GM23338 (cell line): Measurements from ENCODE around the gene NHSL1. TPM values are rescaled to one million over a fixed set of nuclear protein-coding genes. Genes with fewer than 3 reads are reported as not detected.
A peak's percentile ranks its signal among the peaks of the same experiment; 100 is the strongest.

Source experiments
- ATAC-seq: fragments of 200-7000 bp; cut with Tn5 transposase; 3 replicates; pipeline ENCODE4 v1.9.1; 2020
- DNase-seq: peaks from one replicate; pipeline ENCODE4 v3.0.0-alpha.2; 2015; ENCODE audit warnings: low spot score
- H2AFZ ChIP-seq: fragments of 200-600 bp; sonication (generic); 2 replicates; pipeline ENCODE4 v1.8.0; 2016; ENCODE audit warnings: antibody characterized with exemption, mild to moderate bottlenecking, moderate library complexity
- H3F3A ChIP-seq: fragments of 200-600 bp; sonication (generic); replicated peaks from 2 replicates; pipeline ENCODE4 v1.8.0; 2017; ENCODE audit warnings: antibody characterized with exemption, mixed run types, low read depth
- H3K27ac ChIP-seq: fragments of 200-600 bp; sonication (generic); 2 replicates; pipeline ENCODE4 v1.6.1; 2016; ENCODE audit warnings: low read depth
- H3K27me3 ChIP-seq: fragments of 200-600 bp; sonication (generic); 2 replicates; pipeline ENCODE4 v1.8.0; 2016; ENCODE audit warnings: mild to moderate bottlenecking, mixed run types, moderate library complexity; ENCODE audit not compliant: insufficient read depth
- H3K36me3 ChIP-seq: fragments of 200-600 bp; sonication (generic); 2 replicates; pipeline ENCODE4 v1.8.0; 2016; ENCODE audit warnings: mild to moderate bottlenecking; ENCODE audit not compliant: insufficient read depth
- H3K4me1 ChIP-seq: fragments of 200-600 bp; sonication (generic); 2 replicates; pipeline ENCODE4 v1.8.0; 2016; ENCODE audit warnings: mild to moderate bottlenecking, moderate library complexity; ENCODE audit not compliant: insufficient read depth
- H3K4me2 ChIP-seq: fragments of 200-600 bp; sonication (generic); 2 replicates; pipeline ENCODE4 v1.7.1; 2017; ENCODE audit warnings: mixed run types
- H3K4me3 ChIP-seq: fragments of 200-600 bp; sonication (generic); 2 replicates; pipeline ENCODE4 v1.6.1; 2016; ENCODE audit warnings: mixed run types
- H3K79me2 ChIP-seq: fragments of 200-600 bp; sonication (generic); replicated peaks from 2 replicates; pipeline ENCODE4 v1.8.0; 2017; ENCODE audit warnings: mild to moderate bottlenecking; ENCODE audit not compliant: insufficient read depth
- H3K9me2 ChIP-seq: fragments of 200-600 bp; sonication (generic); 2 replicates; pipeline ENCODE4 v1.8.0; 2017; ENCODE audit not compliant: insufficient read depth
- H4K20me1 ChIP-seq: fragments of 200-600 bp; sonication (generic); replicated peaks from 2 replicates; pipeline ENCODE4 v1.8.0; 2017; ENCODE audit warnings: mild to moderate bottlenecking; ENCODE audit not compliant: insufficient read depth
- H3K27ac Mint-ChIP-seq: 2 replicates; pipeline ENCODE4 v1.8.0; 2020; ENCODE audit warnings: inconsistent platforms, mild to moderate bottlenecking, moderate library complexity, mixed read lengths
- H3K27me3 Mint-ChIP-seq: 3 replicates; pipeline ENCODE4 v1.8.0; 2022; ENCODE audit warnings: low read depth, mild to moderate bottlenecking, moderate library complexity, mixed read lengths, inconsistent platforms; ENCODE audit not compliant: insufficient read depth, poor library complexity
- H3K36me3 Mint-ChIP-seq: 3 replicates; pipeline ENCODE4 v1.8.0; 2021; ENCODE audit warnings: low read depth, mild to moderate bottlenecking, inconsistent platforms, moderate library complexity, mixed read lengths
- H3K4me1 Mint-ChIP-seq: 3 replicates; pipeline ENCODE4 v1.8.0; 2020; ENCODE audit warnings: mild to moderate bottlenecking, inconsistent platforms, mixed read lengths
- H3K4me3 Mint-ChIP-seq: 3 replicates; pipeline ENCODE4 v1.8.0; 2021; ENCODE audit warnings: moderate library complexity, mild to moderate bottlenecking, inconsistent platforms, mixed read lengths
- H3K9me3 Mint-ChIP-seq: 3 replicates; pipeline ENCODE4 v1.8.0; 2020; ENCODE audit warnings: moderate library complexity, mild to moderate bottlenecking, inconsistent platforms, mixed read lengths
- CREB1 ChIP-seq: fragments of 250-450 bp; sonication (Bioruptor Pico); IDR thresholded peaks from 2 replicates; pipeline ENCODE4 v1.5.0; 2020; ENCODE audit warnings: low read depth, mild to moderate bottlenecking, moderate library complexity
- CTCF ChIP-seq, 2 experiments: fragments of 200-600 bp in 1 of 2; sonication (generic) in 1 of 2; conservative IDR thresholded peaks; 2 replicates each; pipeline versions ENCODE4 v1.5.1 to v1.6.1; 2016 to 2017; ENCODE audit warnings: antibody characterized with exemption in 2 of 2, low read depth in 2 of 2, mild to moderate bottlenecking in 2 of 2, moderate library complexity in 1 of 2
- ETS1 ChIP-seq: IDR thresholded peaks from 2 replicates; pipeline ENCODE4 v1.6.1; 2016; ENCODE audit warnings: antibody characterized with exemption
- EZH2 ChIP-seq: fragments of 200-600 bp; sonication (generic); IDR thresholded peaks from one replicate; pipeline ENCODE4 v1.8.0; 2017; ENCODE audit warnings: antibody characterized with exemption, mild to moderate bottlenecking, low read depth; ENCODE audit not compliant: unreplicated experiment
- NANOG ChIP-seq: IDR thresholded peaks from 2 replicates; pipeline ENCODE4 v1.6.1; 2016; ENCODE audit warnings: antibody characterized with exemption, borderline replicate concordance
- POLR2AphosphoS5 ChIP-seq: IDR thresholded peaks from 2 replicates; pipeline ENCODE4 v1.6.1; 2016; ENCODE audit warnings: antibody characterized with exemption, low read depth
- ZNF114 ChIP-seq: fragments of 250-450 bp; sonication (Bioruptor Pico); IDR thresholded peaks from 2 replicates; pipeline ENCODE4 v1.5.0; 2020; ENCODE audit warnings: mild to moderate bottlenecking, moderate library complexity
- ZNF331 ChIP-seq: fragments of 250-450 bp; sonication (Bioruptor Pico); IDR thresholded peaks from 2 replicates; pipeline ENCODE4 v1.5.0; 2020; ENCODE audit warnings: low read depth, mild to moderate bottlenecking, moderate library complexity
- polyA plus RNA-seq: library from polyadenylated mRNA; unstranded; fragments of >200 nt; fragmentation: Nextera tagmentation; extraction: Ambion mirVana; gene quantifications from 2 replicates; pipeline ENCODE4 v1.2.1, GENCODE V29; 2016
- total RNA-seq: library from RNA; depleted of rRNA; stranded (reverse); fragments of >200 nt; shearing (Covaris generic); gene quantifications from 2 replicates; pipeline ENCODE4 v1.2.3, GENCODE V29; 2014

NHSL1 gene
- total and polyA plus RNA-seq, 2 experiments from 2014 or later = 11.2 to 24.5 TPM

GRCh38 chr6:138529478-138529877 is 30.2 kb upstream of the NHSL1 start:
- ATAC-seq = peak; percentile 67
- no peak overlapping the region for H3K4me3 ChIP-seq
- no peaks in the 10 kb centered on the region; the same call in 2 of the 3 replicates for H3K9me3 Mint-ChIP-seq
- DNase-seq = peak; percentile 52
- no peak overlapping the region for H3K4me3 Mint-ChIP-seq
- no peaks in the 10 kb centered on the region for H4K20me1 ChIP-seq
- no peaks in the 10 kb centered on the region for H3F3A ChIP-seq
- H3K9me2 ChIP-seq = no peaks in the 10 kb centered on the region
- H3K4me1 Mint-ChIP-seq = peaks cover 32% of the 10 kb centered on the region
- H3K27me3 ChIP-seq = no peaks in the 10 kb centered on the region
- H3K4me2 ChIP-seq = no peak overlapping the region
- H3K36me3 Mint-ChIP-seq = peaks cover 4% of the 10 kb centered on the region; the same call in 1 of the 3 replicates
- H3K79me2 ChIP-seq = peaks cover 3% of the 10 kb centered on the region; the same call in 1 of the 2 replicates
- no peaks in the 10 kb centered on the region for H3K36me3 ChIP-seq
- TF ChIP-seq EZH2 (no peak), CTCF (conservative IDR thresholded peaks at IDR 0.05; ENCODE audit: low read depth in 2 of 2) (peak; percentile 26 to 30)
- H3K27ac ChIP-seq = peak overlapping the region; percentile 36
- no peak overlapping the region for H3K27ac Mint-ChIP-seq
- H2AFZ ChIP-seq = no peak overlapping the region
- no peaks in the 10 kb centered on the region for H3K27me3 Mint-ChIP-seq
- peaks cover 28% of the 10 kb centered on the region for H3K4me1 ChIP-seq

- H3K4me1 Mint-ChIP-seq = peaks cover 34% of the 10 kb centered on the region
- Histone ChIP-seq H3K27me3 (no peaks in the 10 kb centered on the region), H3K36me3 (no peaks in the 10 kb centered on the region), H3K4me2 (no peak overlapping the region), H3K4me1 (peaks cover 33% of the 10 kb centered on the region), H3K4me3 (no peak overlapping the region), H3K79me2 (peaks cover 3% of the 10 kb centered on the region; the same call in 1 of the 2 replicates), H4K20me1 (no peaks in the 10 kb centered on the region), H3F3A (no peaks in the 10 kb centered on the region), H2AFZ (no peak overlapping the region), H3K27ac (0 out of 2 replicates have a peak overlapping the region, but pooled peaks have one; percentile 36), H3K9me2 (no peaks in the 10 kb centered on the region)
- H3K27me3 Mint-ChIP-seq = no peaks in the 10 kb centered on the region
- no peak for DNase-seq
- H3K9me3 Mint-ChIP-seq = no peaks in the 10 kb centered on the region; the same call in 2 of the 3 replicates
- ATAC-seq = no peak
- TF ChIP-seq CREB1 (CRISPR knock-in tag) (no peak), NANOG (no peak), EZH2 (no peak), POLR2AphosphoS5 (no peak), ETS1 (no peak)
- peak overlapping the region; percentile 22; the same call in 1 of the 2 replicates for H3K27ac Mint-ChIP-seq
- peaks cover 4% of the 10 kb centered on the region; the same call in 1 of the 3 replicates for H3K36me3 Mint-ChIP-seq
- no peak overlapping the region for H3K4me3 Mint-ChIP-seq
Measured at GRCh38 chr6:138528956-138529355, 29.7 kb upstream of the NHSL1 start.

- peaks cover 4% of the 10 kb centered on the region; the same call in 1 of the 3 replicates for H3K36me3 Mint-ChIP-seq
- H3K27me3 Mint-ChIP-seq = no peaks in the 10 kb centered on the region
Measured at GRCh38 chr6:138528137-138528536, 28.8 kb upstream of the NHSL1 start.

More at GRCh38 chr6:138528137-138528536, 28.8 kb upstream of the NHSL1 start:
- no peak overlapping the region for H3K4me3 Mint-ChIP-seq
- H3K27ac Mint-ChIP-seq = 0 out of 2 replicates have a peak overlapping the region, but pooled peaks have one; percentile 11
- peaks cover 38% of the 10 kb centered on the region for H3K4me1 Mint-ChIP-seq
- no peaks in the 10 kb centered on the region; the same call in 2 of the 3 replicates for H3K9me3 Mint-ChIP-seq
- no peak overlapping the region for H3K27ac ChIP-seq
- ATAC-seq (no peak), DNase-seq (no peak)
- no peaks in the 10 kb centered on the region for H3K9me2 ChIP-seq
- no peak overlapping the region for H3K4me3 ChIP-seq
- H3K79me2 ChIP-seq = no peaks in the 10 kb centered on the region; the same call in 1 of the 2 replicates
- no peaks in the 10 kb centered on the region for H3K36me3 ChIP-seq
- H3K4me1 ChIP-seq = peaks cover 40% of the 10 kb centered on the region
- H3K4me2 ChIP-seq = peak overlapping the region; percentile 12; the same call in 1 of the 2 replicates
- no peaks in the 10 kb centered on the region for H3F3A ChIP-seq
- no peaks in the 10 kb centered on the region for H4K20me1 ChIP-seq
- TF ChIP-seq EZH2 = no peak
- no peak for TF ChIP-seq ZNF114 (CRISPR knock-in tag)
- no peak for TF ChIP-seq ZNF331
- H3K27me3 ChIP-seq = no peaks in the 10 kb centered on the region
- H2AFZ ChIP-seq = no peak overlapping the region
